Stimulated activated CD8-positive, alpha-beta memory T cell treated with anti-CD3 and anti-CD28 coated beads, Interleukin-12 subunit alpha, Interleukin-12 subunit beta, amount 100 ng/mL, for 24 hours (primary cell): ENCODE measurements around the gene WDR5.

Source experiments
- DNase-seq: peaks from one replicate; pipeline ENCODE4 v3.0.0-alpha.2; 2020; ENCODE audit errors: extremely low read depth

WDR5 gene

DNA sequence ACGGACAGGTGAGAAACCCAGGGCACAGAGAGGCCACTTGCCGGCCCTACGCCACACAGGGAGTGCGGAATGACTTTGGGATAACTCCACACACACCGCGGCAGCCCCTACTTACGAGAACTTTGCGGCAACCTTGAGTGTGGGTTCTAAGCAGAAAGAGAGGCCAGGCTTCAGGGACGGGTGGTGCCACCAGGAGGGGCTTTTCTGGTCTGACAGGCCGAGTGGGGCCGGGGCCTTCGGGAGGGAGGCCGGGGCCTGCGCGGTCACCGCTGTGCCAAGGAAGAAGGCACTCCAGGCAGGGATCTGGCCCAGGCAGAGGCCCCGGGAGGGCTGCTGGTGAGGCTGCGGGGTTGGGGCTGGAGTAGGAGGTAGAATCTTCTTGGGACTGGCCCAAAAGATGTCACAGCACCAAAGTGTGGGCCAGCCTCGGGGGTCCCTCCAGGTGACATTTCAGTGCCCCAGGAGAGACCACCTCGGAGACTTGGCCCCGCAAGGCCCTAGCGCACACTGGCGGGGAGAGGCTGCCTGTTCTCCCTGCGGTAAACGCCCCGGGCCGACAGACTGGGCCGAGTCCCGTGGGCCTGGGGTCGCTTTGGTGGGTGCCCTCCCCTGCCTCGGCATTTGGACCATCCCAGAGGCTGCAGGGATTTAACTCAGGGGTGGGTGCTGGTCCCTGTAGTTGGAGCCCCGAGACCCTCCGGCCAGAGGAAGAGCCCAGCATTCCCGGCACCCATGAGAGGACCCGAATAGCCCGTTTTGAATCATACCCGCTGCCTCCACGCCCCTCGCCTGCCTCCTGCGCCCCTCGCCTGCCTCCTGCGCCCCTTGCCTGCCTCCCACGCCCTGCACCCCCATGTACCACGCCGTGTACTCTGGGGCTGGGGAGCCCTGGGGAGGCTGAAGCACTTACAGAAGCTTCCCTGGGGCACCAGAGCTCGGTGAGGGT lies 37.5 kb downstream of the WDR5 start:
- no peak for DNase-seq

- DNase-seq = no peak
Measured at GRCh38 chr9:134174073-134174449, 38.2 kb downstream of the WDR5 start.

- DNase-seq = no peak
Measured at GRCh38 chr9:134174526-134175290, 38.8 kb downstream of the WDR5 start.

DNA sequence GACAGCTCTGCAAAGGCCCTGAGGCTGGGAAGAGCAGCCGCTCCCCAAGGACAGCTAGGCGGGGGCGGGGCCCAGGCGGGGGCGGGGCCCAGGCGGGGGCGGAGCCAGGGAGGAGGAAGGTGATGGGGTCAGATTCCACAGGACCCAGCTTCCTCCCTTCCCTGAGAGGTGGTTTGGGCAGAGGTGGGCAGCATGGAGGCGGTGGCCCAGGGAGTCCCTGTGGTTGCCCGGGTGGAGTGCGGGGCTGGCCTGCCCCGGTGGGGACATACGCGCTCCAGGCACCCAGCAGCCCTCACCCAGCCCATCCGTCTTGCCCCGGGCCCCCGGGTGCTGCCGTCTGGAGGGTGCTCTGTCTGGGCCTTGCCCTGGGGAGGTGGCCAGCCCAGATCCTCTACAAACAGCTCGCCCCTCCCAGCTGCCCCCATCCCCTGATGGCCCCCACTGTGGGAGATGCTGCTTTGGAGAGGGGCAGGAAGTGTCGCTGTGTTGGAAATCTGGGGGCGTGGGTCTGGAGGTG lies 39.5 kb downstream of the WDR5 start:
- no peak for DNase-seq

DNA sequence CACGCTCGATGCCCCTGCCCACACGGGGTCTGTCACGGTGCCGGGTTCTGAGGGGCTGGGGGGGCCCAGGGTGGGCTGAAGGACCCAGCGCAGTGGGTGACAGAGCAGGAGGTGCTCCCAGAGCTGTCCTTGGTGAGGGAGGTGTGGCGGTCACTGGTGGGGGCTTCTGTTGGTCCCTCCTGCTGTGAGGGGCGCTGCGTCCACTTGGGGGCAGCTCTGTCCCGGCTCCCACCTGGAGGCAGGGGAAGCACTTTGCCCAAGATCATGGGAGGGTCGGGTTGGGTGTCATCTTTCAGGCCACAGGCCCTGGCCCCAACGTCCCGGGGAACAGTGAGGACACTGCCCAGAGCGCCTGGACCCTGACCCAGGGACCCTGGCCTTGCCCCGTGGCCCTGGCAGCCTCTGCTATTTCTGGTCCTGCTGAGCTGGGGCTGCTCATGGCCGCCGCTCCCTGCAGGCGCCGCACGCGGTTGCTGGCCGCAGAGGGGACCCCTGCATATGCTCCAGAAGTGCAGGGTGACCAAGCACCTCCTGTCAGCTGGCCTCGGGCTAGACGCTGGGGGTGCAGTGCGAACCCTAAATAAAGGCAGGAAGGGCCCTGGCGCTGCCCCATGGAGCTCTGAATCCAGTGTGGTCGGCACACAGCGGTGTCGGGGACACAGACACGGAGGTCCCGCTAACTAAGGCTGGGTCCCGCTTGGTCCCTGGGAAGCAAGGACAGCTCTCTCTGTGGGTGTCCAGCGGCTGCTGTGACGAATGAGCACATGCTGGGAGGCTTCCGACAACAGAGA lies 40.1 kb downstream of the WDR5 start:
- DNase-seq = no peak

DNA sequence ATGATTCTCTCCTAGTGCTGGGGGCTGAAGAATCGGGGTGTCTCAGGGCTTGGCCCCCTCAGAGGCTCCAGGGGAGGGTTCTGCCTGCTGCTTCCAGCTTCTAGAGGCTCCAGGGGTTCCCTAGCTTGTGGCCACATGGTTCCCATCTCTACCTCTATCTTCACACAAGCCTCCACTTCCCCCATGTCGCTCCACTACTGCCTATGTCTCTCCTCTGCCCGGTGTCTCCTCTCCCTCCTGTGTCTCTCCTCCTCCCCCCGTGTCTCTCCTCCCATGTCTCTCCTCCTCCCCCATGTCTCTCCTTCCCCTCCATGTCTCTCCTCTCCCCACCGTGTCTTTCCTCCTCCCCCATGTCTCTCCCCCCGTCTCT lies 40.7 kb downstream of the WDR5 start:
- DNase-seq = no peak

- DNase-seq = no peak
Measured at GRCh38 chr9:134177186-134177585, 41.3 kb downstream of the WDR5 start.

GRCh38 chr9:134177624-134178393 lies 41.9 kb downstream of the WDR5 start:
- DNase-seq = no peak

GRCh38 chr9:134178394-134178767 lies 42.5 kb downstream of the WDR5 start:
- DNase-seq = no peak

- no peak for DNase-seq
Measured at GRCh38 chr9:134178768-134179551, 43.1 kb downstream of the WDR5 start.

DNA sequence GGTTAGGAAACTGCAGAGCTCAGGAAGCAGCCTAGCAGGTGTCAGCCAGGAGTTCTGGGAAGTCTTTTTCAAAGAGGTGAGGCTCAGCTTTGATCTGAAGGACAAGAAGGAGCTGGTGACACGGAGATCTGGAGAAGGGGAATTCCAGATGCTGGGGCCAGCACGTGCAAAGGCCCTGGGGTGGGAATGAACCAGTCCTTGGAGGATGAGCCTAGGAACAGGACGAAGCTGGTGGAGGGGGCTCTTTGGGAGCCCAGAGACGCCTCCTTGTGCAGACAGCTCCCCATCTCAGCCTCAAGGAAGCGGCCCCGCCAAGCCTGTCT lies 43.7 kb downstream of the WDR5 start:
- no peak for DNase-seq

- no peak for DNase-seq
Measured at GRCh38 chr9:134179918-134180785, 44.3 kb downstream of the WDR5 start.

DNA sequence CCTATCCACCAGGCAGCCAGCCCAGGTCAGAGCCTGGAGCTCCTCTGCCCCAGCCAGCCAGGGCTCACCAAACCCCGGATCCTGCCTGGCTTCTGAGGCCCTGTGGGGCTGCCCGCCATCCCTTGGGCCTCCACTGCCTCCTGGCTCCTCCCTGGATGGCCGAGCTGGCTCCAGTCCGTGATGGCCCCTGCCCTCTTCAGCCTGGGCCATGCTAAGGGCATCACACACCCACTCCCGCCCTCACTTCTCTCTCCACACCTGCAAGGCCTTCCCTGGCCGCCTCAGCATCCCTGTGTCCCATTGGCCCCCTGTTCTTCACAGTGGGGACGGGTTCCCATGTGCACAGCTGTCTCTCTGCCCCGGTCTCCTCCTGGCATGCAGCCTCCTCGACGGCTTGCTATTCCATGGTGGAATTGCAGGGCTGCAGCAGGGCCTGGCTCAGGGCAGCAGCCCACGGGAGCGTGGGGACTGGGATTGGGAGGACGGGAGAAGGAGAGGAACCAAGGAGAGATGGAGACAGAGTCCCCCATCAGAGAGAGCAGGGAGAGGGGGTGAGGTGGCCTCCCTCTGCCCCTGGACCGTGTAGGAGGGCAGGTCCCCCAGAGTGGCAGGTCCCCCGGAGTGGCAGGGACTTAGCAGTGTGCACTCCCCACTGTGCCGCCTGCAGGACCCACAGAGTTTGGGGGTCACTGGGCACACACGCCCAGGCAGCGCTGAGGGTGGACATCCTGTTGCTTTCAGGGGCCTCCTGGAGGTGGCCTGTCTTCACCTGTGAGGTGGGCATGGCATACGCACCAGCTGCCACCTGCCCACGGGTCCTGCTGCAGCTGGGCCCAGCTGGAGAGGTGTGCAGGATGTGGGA lies 45.1 kb downstream of the WDR5 start:
- DNase-seq = no peak

DNA sequence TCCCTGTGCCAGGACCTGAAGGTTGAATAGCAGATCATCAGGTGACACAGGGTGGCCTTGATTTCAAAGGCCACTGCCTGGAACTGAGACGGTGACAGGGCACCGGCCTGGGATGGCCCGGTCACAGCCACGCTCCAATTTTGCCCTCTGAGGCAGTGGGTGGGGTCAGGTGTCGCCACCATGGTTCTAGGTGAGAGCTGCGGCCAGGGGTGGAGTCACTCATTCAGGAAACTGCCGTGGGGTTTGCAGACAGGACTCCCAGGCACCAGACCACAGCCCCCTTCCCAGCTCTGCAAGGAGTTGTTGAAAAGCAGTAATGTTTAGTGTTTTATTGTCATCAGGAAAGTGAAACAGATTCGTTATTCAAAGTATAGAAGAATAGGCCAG lies 45.8 kb downstream of the WDR5 start:
- no peak for DNase-seq

DNA sequence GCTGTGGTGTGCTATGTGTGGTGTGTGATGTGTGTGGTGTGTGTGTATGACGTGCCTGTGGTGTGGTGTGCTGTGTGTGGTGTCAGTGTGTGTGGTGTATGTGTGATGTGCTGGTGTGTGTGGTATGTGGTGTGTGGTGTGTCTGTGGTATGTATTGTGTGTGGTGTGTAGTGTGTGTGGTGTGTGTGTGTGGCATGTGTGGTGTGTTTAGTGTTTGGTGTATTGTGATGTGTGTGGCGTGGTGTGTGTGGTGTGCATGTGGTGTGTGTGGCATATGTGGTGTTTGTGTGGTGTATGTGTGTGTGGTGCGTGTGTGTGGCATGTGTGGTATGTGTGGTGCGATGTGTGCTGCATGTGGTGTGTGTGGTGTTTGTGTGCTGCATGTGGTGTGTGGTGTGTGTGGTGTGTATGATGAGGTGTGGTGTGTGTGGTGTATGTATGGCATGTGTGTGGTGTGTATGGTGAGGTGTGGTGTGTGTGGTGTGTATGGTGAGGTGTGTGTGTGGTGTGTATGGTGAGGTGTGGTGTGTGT lies 46.7 kb downstream of the WDR5 start:
- no peak for DNase-seq

- no peak for DNase-seq
Measured at GRCh38 chr9:134185536-134186011, 49.7 kb downstream of the WDR5 start.

DNA sequence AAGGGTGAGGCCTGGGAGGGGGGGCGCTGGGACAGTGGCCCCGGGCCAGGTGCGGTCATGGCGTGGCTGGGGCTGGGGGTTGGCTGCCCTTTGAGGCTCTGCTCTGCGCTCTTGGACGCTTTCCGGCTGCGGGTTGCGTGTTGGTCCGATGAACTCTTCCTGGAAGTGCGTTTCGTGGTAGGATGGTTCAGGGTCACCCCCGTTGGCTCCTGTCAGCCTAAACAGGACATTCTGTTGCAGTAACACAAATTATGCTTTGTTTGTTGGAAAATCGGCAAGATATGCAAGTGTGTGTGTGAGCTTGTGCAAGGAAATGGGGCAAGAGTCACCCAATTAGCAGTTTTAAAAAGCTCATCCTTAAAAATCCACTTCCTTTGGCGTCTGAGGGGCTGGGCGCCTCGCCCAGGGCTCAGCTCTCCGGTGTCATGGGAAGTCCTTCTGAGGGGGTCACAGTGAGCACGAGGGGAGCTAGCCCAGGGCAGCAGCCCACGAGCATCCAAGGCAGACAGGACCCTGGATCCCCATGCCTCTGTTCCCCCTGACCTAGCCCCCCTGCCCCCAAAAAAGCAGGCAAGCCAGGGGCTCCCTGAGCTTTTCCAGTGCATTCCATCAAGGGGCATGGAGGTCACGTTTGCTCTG lies 50.7 kb downstream of the WDR5 start:
- DNase-seq = no peak

GRCh38 chr9:134187110-134187531 lies 51.2 kb downstream of the WDR5 start:
- no peak for DNase-seq
